Suprapubic skin (tissue), 4 donors: Measurements from ENCODE around the gene TM7SF2. TPM values are rescaled to one million over a fixed set of nuclear protein-coding genes. Genes with fewer than 3 reads are reported as not detected.

Source experiments
- DNase-seq, 2 donors: peaks; one replicate each; pipeline ENCODE4 v3.0.0-alpha.2; 2019; ENCODE audit warnings: low spot score in 2 of 2
- H3K27ac ChIP-seq: fragments of 200-600 bp; sonication (generic); one replicate; pipeline ENCODE4 v1.5.1; 2019
- H3K27me3 ChIP-seq: fragments of 200-600 bp; sonication (generic); one replicate; pipeline ENCODE4 v1.5.1; 2019
- H3K36me3 ChIP-seq: fragments of 200-600 bp; sonication (generic); one replicate; pipeline ENCODE4 v1.5.1; 2019
- H3K4me1 ChIP-seq: fragments of 200-600 bp; sonication (generic); one replicate; pipeline ENCODE4 v1.5.1; 2019
- H3K4me3 ChIP-seq: fragments of 200-600 bp; sonication (generic); one replicate; pipeline ENCODE4 v1.5.1; 2019; ENCODE audit warnings: mild to moderate bottlenecking
- H3K9me3 ChIP-seq: fragments of 200-600 bp; sonication (generic); one replicate; pipeline ENCODE4 v1.5.1; 2019
- CTCF ChIP-seq, 2 donors: fragments of 200-600 bp in 1 of 2; fragments of 450-650 bp in 1 of 2; sonication (generic) in 1 of 2; IDR thresholded peaks; one replicate each; pipeline ENCODE4 v1.5.1; 2016 to 2019; ENCODE audit warnings: antibody characterized with exemption in 2 of 2, mild to moderate bottlenecking in 1 of 2, moderate library complexity in 1 of 2
- EP300 ChIP-seq: sonication (generic); formaldehyde crosslinking; IDR thresholded peaks from one replicate; pipeline ENCODE4 v1.6.1; 2017; ENCODE audit warnings: antibody characterized with exemption
- POLR2A ChIP-seq, 2 donors: fragments of 450-650 bp; IDR thresholded peaks; one replicate each; pipeline ENCODE4 v1.6.1; 2017; ENCODE audit warnings: antibody characterized with exemption in 2 of 2, mild to moderate bottlenecking in 2 of 2, moderate library complexity in 2 of 2
- POLR2AphosphoS5 ChIP-seq, 3 donors: sonication (generic); formaldehyde crosslinking; IDR thresholded peaks; one replicate each; pipeline ENCODE4 v1.6.1; 2017; ENCODE audit warnings: antibody characterized with exemption in 3 of 3
- WGBS: methylation state at CpG from one replicate; pipeline ENCODE4 v1.1.5; 2018; 5-methylcytosine and 5-hydroxymethylcytosine counted together
- total RNA-seq, 4 donors: library from RNA; depleted of rRNA; stranded (reverse); fragments of >200 nt; gene quantifications; one replicate each; pipeline ENCODE4 v1.1.0, GENCODE V29; 2016

TM7SF2 gene
- total RNA-seq, 4 donors from 2014 or later: 76.5 to 214 (median 145) TPM

GRCh38 chr11:65159012-65159411 lies 47.3 kb downstream of the TM7SF2 start:
- H3K27ac ChIP-seq: no peak overlapping the region
- WGBS: 78% methylated on average over 5 of the region's 5 CpGs
- no peak overlapping the region for H3K4me3 ChIP-seq
- no peaks in the 10 kb centered on the region for H3K27me3 ChIP-seq
- H3K9me3 ChIP-seq: no peaks in the 10 kb centered on the region
- H3K4me1 ChIP-seq: no peaks in the 10 kb centered on the region
- H3K36me3 ChIP-seq: no peaks in the 10 kb centered on the region
- DNase-seq: no peak
- TF ChIP-seq POLR2A (IDR thresholded peaks at IDR 0.05) (no peak), CTCF (IDR thresholded peaks at IDR 0.05) (no peak), POLR2AphosphoS5 (IDR thresholded peaks at IDR 0.05) (no peak), EP300 (no peak)

GRCh38 chr11:65160643-65161042 lies 49.0 kb downstream of the TM7SF2 start:
- Histone ChIP-seq H3K36me3 (no peaks in the 10 kb centered on the region), H3K27ac (no peak overlapping the region), H3K27me3 (no peaks in the 10 kb centered on the region), H3K4me3 (no peak overlapping the region), H3K9me3 (no peaks in the 10 kb centered on the region), H3K4me1 (no peaks in the 10 kb centered on the region)
- TF ChIP-seq POLR2A (IDR thresholded peaks at IDR 0.05) (no peak), POLR2AphosphoS5 (IDR thresholded peaks at IDR 0.05) (no peak), EP300 (no peak), CTCF (IDR thresholded peaks at IDR 0.05) (no peak)
- 65% methylated on average over 3 of the region's 3 CpGs for WGBS
- no peak for DNase-seq

- no peak for TF ChIP-seq CTCF (IDR thresholded peaks at IDR 0.05)
- no peak for TF ChIP-seq POLR2AphosphoS5 (IDR thresholded peaks at IDR 0.05)
- no peak for TF ChIP-seq POLR2A (IDR thresholded peaks at IDR 0.05)
- TF ChIP-seq EP300: no peak
- no peaks in the 10 kb centered on the region for H3K9me3 ChIP-seq
- H3K27me3 ChIP-seq: no peaks in the 10 kb centered on the region
- H3K4me1 ChIP-seq: no peaks in the 10 kb centered on the region
- 81% methylated on average over 2 of the region's 2 CpGs for WGBS
- no peak overlapping the region for H3K27ac ChIP-seq
- H3K36me3 ChIP-seq: no peaks in the 10 kb centered on the region
- H3K4me3 ChIP-seq: no peak overlapping the region
- no peak for DNase-seq
These were observed 52.0 kb downstream of the TM7SF2 start for GRCh38 chr11:65163684-65164083.

Other genes with a start within 250 kb of the TM7SF2 start
- 10 to 100 TPM; 47.8 to 85.4 (median 76.8) TPM for gene EHD1, start 233.3 kb upstream of the TM7SF2 start, total RNA-seq
- gene ATG2A, start 194.7 kb upstream of the TM7SF2 start, total RNA-seq: 10 to 100 TPM; 69.5 to 82.2 (median 76.0) TPM
- 10 to 100 TPM; 20.1 to 38.3 (median 27.3) TPM for gene PPP2R5B, start 187.2 kb upstream of the TM7SF2 start, total RNA-seq
- gene GPHA2, start 176.0 kb upstream of the TM7SF2 start, total RNA-seq: not detected
- gene MAJIN, start 139.8 kb upstream of the TM7SF2 start, total RNA-seq: not detected
- under 1 TPM in 2 of 4 donors, not detected in 2; 0.30 to 0.38 TPM for gene BATF2, start 114.9 kb upstream of the TM7SF2 start, total RNA-seq
- 10 to 100 TPM; 67.8 to 91.3 (median 87.8) TPM for gene ARL2, start 97.7 kb upstream of the TM7SF2 start, total RNA-seq
- gene SNX15, start 84.4 kb upstream of the TM7SF2 start, total RNA-seq: 10 to 100 TPM; 12.1 to 30.9 (median 24.2) TPM
- 10 to 100 TPM in 3 of 4 donors, 1 to 10 TPM in 1; 8.7 to 16.5 (median 12.4) TPM for gene SAC3D1, start 70.7 kb upstream of the TM7SF2 start, total RNA-seq
- gene NAALADL1, start 53.3 kb upstream of the TM7SF2 start, total RNA-seq: 1 to 10 TPM; 2.7 to 8.3 (median 5.1) TPM
- 1 to 10 TPM in 3 of 4 donors, under 1 TPM in 1; 0.91 to 6.8 (median 1.4) TPM for gene CDCA5, start 27.8 kb upstream of the TM7SF2 start, total RNA-seq
- 10 to 100 TPM; 34.1 to 58.5 (median 41.9) TPM for gene ZFPL1, start 27.6 kb upstream of the TM7SF2 start, total RNA-seq
- 100 to 1,000 TPM; 465 to 843 (median 596) TPM for gene VPS51, start 15.7 kb upstream of the TM7SF2 start, total RNA-seq
- 10 to 100 TPM in 3 of 4 donors, 1 to 10 TPM in 1; 9.0 to 23.3 (median 17.6) TPM for gene ZNHIT2, start 5.8 kb downstream of the TM7SF2 start, total RNA-seq
- gene FAU, start 10.3 kb downstream of the TM7SF2 start, total RNA-seq: 100 to 1,000 TPM; 584 to 609 (median 602) TPM
- 10 to 100 TPM; 48.0 to 68.5 (median 61.7) TPM for gene MRPL49, start 10.4 kb downstream of the TM7SF2 start, total RNA-seq
- 10 to 100 TPM; 52.7 to 61.2 (median 56.9) TPM for gene SYVN1, start 22.6 kb downstream of the TM7SF2 start, total RNA-seq
- not detected for gene SPDYC, start 58.4 kb downstream of the TM7SF2 start, total RNA-seq
- 100 to 1,000 TPM; 467 to 627 (median 561) TPM for gene CAPN1, start 70.1 kb downstream of the TM7SF2 start, total RNA-seq
- gene POLA2, start 150.1 kb downstream of the TM7SF2 start, total RNA-seq: 10 to 100 TPM in 1 of 4 donors, 1 to 10 TPM in 3; 4.5 to 19.7 (median 7.3) TPM
- gene CDC42EP2, start 203.0 kb downstream of the TM7SF2 start, total RNA-seq: 1 to 10 TPM; 1.9 to 8.3 (median 5.7) TPM
- 10 to 100 TPM; 17.8 to 35.8 (median 27.4) TPM for gene DPF2, start 222.0 kb downstream of the TM7SF2 start, total RNA-seq
- under 1 TPM in 3 of 4 donors, not detected in 1; 0.32 to 0.76 (median 0.64) TPM for gene TIGD3, start 242.9 kb downstream of the TM7SF2 start, total RNA-seq